A549 treated with AZD9567 at 1 μM for 4 hours (cell line): ENCODE results near the gene HAGHL. TPM values are rescaled to one million over a fixed set of nuclear protein-coding genes. Genes with fewer than 3 reads are reported as not detected.

ENCODE experiments used
- total RNA-seq: library from RNA; stranded (reverse); fragments of 200-300 nt; extraction: Qiagen RNA extraction; gene quantifications from 5 replicates; pipeline ENCODE4 v1.2.3, GENCODE V29; 2022; ENCODE audit not compliant: insufficient read depth

HAGHL gene
- total RNA-seq, result 4.1 to 22.8 TPM (median 20.5 TPM) in 5 replicates

GRCh38 chr16:726438-727290 lies at the start of gene HAGHL, which contains the start of gene CCDC78:
TSS of gene HAGHL (plus strand) at chr16:727106. CDS start at chr16:727510, 404 bp downstream.
TSS of gene CCDC78 (minus strand) at chr16:726443. CDS start at chr16:726367, 76 bp downstream.

GRCh38 chr16:679814-680624 lies 46.9 kb upstream of the HAGHL start, which contains the start of gene STUB1:
TSS of gene STUB1 (plus strand) at chr16:680410. CDS start at chr16:680526, 116 bp downstream.

GRCh38 chr16:684071-684794 lies 42.7 kb upstream of the HAGHL start, which contains the start of gene JMJD8:
TSS of gene JMJD8 (minus strand) at chr16:684334. CDS start at chr16:684319, 15 bp downstream.

GRCh38 chr16:705431-706188 lies 21.3 kb upstream of the HAGHL start, which contains the start of gene FBXL16:
TSS of gene FBXL16 (minus strand) at chr16:705801. CDS start at chr16:697405, 8,396 bp downstream.

GRCh38 chr16:714558-715476 lies 12.1 kb upstream of the HAGHL start, which contains the start of gene METRN:
TSS of gene METRN (plus strand) at chr16:715118. CDS start at chr16:715290, 172 bp downstream.

GRCh38 chr16:720990-721764 lies 5.7 kb upstream of the HAGHL start, which contains the start of gene ANTKMT:
TSS of gene ANTKMT (plus strand) at chr16:721146. CDS start at chr16:721275, 129 bp downstream.

GRCh38 chr16:740764-741505 lies 14.0 kb downstream of the HAGHL start, which contains the start of gene CIAO3:
TSS of gene CIAO3 (minus strand) at chr16:740997. CDS start at chr16:740985, 12 bp downstream.

GRCh38 chr16:760545-761343 lies 33.8 kb downstream of the HAGHL start, which contains the start of gene MSLN:
TSS of gene MSLN (plus strand) at chr16:760734. CDS start at chr16:762681, 1,947 bp downstream.

Other genes starting within 250 kb of the HAGHL start
- 45.6 to 75.6 TPM (median 71.1 TPM) in 5 replicates for gene CAPN15, start 199.4 kb upstream of the HAGHL start, total RNA-seq
- gene PRR35, start 166.7 kb upstream of the HAGHL start, total RNA-seq, result 0.05 to 0.19 TPM (median 0.08 TPM) in 4 of 5 replicates, not detected in the other
- gene NHLRC4, start 160.1 kb upstream of the HAGHL start, total RNA-seq, result 0.14 to 0.24 TPM (median 0.21 TPM) in 4 of 5 replicates, not detected in the other
- gene PIGQ, start 157.1 kb upstream of the HAGHL start, total RNA-seq, result 41.9 to 44.5 TPM (median 42.8 TPM) in 5 replicates
- 16.5 to 21.1 TPM (median 20.7 TPM) in 5 replicates for gene RAB40C, start 137.0 kb upstream of the HAGHL start, total RNA-seq
- 0.21 to 0.26 TPM (median 0.23 TPM) in 4 of 5 replicates, not detected in the other for gene WFIKKN1, start 96.1 kb upstream of the HAGHL start, total RNA-seq
- gene METTL26, start 90.8 kb upstream of the HAGHL start, total RNA-seq, result 77.8 to 140 TPM (median 136 TPM) in 5 replicates
- 21.4 to 47.7 TPM (median 40.9 TPM) in 5 replicates for gene MCRIP2, start 85.3 kb upstream of the HAGHL start, total RNA-seq
- 29.1 to 35.6 TPM (median 31.4 TPM) in 5 replicates for gene WDR90, start 77.7 kb upstream of the HAGHL start, total RNA-seq
- 60.5 to 110 TPM (median 103 TPM) in 5 replicates for gene RHOT2, start 59.0 kb upstream of the HAGHL start, total RNA-seq
- 1.5 to 2.0 TPM (median 1.6 TPM) in 4 of 5 replicates, not detected in the other for gene RHBDL1, start 51.4 kb upstream of the HAGHL start, total RNA-seq
- gene STUB1, start 46.7 kb upstream of the HAGHL start, total RNA-seq, result 77.5 to 143 TPM (median 137 TPM) in 5 replicates
- 56.9 to 81.0 TPM (median 77.8 TPM) in 5 replicates for gene JMJD8, start 42.8 kb upstream of the HAGHL start, total RNA-seq
- 4.2 to 6.2 TPM (median 5.9 TPM) in 5 replicates for gene WDR24, start 36.7 kb upstream of the HAGHL start, total RNA-seq
- 6.3 to 9.6 TPM (median 7.2 TPM) in 5 replicates for gene FBXL16, start 21.3 kb upstream of the HAGHL start, total RNA-seq
- gene METRN, start 12.0 kb upstream of the HAGHL start, total RNA-seq, result 71.0 to 213 TPM (median 211 TPM) in 5 replicates
- gene ANTKMT, start 6.0 kb upstream of the HAGHL start, total RNA-seq, result 43.2 to 64.4 TPM (median 63.4 TPM) in 5 replicates
- gene CCDC78, start 663 bp upstream of the HAGHL start, total RNA-seq, result 3.1 to 6.8 TPM (median 4.9 TPM) in 5 replicates
- 21.6 to 27.5 TPM (median 25.4 TPM) in 5 replicates for gene CIAO3, start 13.9 kb downstream of the HAGHL start, total RNA-seq
- 1.6 to 2.8 TPM (median 2.2 TPM) in 5 replicates for gene MSLN, start 33.6 kb downstream of the HAGHL start, total RNA-seq
- gene RPUSD1, start 61.3 kb downstream of the HAGHL start, total RNA-seq, result 29.7 to 58.4 TPM (median 53.8 TPM) in 5 replicates
- 25.3 to 43.9 TPM (median 32.1 TPM) in 5 replicates for gene CHTF18, start 61.5 kb downstream of the HAGHL start, total RNA-seq
- 0.08 TPM in 1 of 5 replicates, not detected in the others for gene GNG13, start 73.6 kb downstream of the HAGHL start, total RNA-seq
- gene LMF1, start 243.9 kb downstream of the HAGHL start, total RNA-seq, result 6.9 to 10.7 TPM (median 8.3 TPM) in 5 replicates